GM19328 (cell line): ENCODE results near the gene TULP4.
A peak's percentile ranks its signal among the peaks of the same experiment; 100 is the strongest.

Experiments
- ATAC-seq: cut with Tn5 transposase; IDR thresholded peaks from one replicate; pipeline ENCODE4 v1.9.1; 2021; ENCODE audit warnings: mild to moderate bottlenecking, moderate library complexity; ENCODE audit not compliant: unreplicated experiment

TULP4 gene

GRCh38 chr6:158498362-158498761 is 186.1 kb downstream of the TULP4 start:
- no peak for ATAC-seq

- no peak for ATAC-seq
Measured at GRCh38 chr6:158499601-158500000, 187.3 kb downstream of the TULP4 start.

GRCh38 chr6:158500016-158500735 is 187.9 kb downstream of the TULP4 start:
- no peak for ATAC-seq

- no peak for ATAC-seq
Measured at GRCh38 chr6:158501360-158502262, 189.3 kb downstream of the TULP4 start.

GRCh38 chr6:158502263-158502950 is 190.1 kb downstream of the TULP4 start:
- ATAC-seq: no peak

- no peak for ATAC-seq
Measured at GRCh38 chr6:158503222-158503621, 191.0 kb downstream of the TULP4 start.

GRCh38 chr6:158503846-158504245 is 191.6 kb downstream of the TULP4 start:
- ATAC-seq: no peak

- no peak for ATAC-seq
Measured at GRCh38 chr6:158505194-158505593, 192.9 kb downstream of the TULP4 start.

GRCh38 chr6:158506601-158507000 is 194.3 kb downstream of the TULP4 start:
- no peak for ATAC-seq

GRCh38 chr6:158507174-158507573 is 194.9 kb downstream of the TULP4 start:
- ATAC-seq: no peak

GRCh38 chr6:158508450-158508849 is 196.2 kb downstream of the TULP4 start:
- ATAC-seq: no peak

- ATAC-seq: no peak
Measured at GRCh38 chr6:158509465-158509864, 197.2 kb downstream of the TULP4 start.

- ATAC-seq: no peak
Measured at GRCh38 chr6:158512809-158513208, 200.5 kb downstream of the TULP4 start.

- ATAC-seq: no peak
Measured at GRCh38 chr6:158514176-158514575, 201.9 kb downstream of the TULP4 start.

- no peak for ATAC-seq
Measured at GRCh38 chr6:158514991-158515390, 202.7 kb downstream of the TULP4 start.

GRCh38 chr6:158516098-158516497 is 203.8 kb downstream of the TULP4 start:
- ATAC-seq: no peak

- no peak for ATAC-seq
Measured at GRCh38 chr6:158517038-158517437, 204.8 kb downstream of the TULP4 start.

- ATAC-seq: no peak
Measured at GRCh38 chr6:158517581-158517980, 205.3 kb downstream of the TULP4 start.

- peak; percentile 71 for ATAC-seq
Measured at GRCh38 chr6:158518191-158519127, 206.2 kb downstream of the TULP4 start.

- ATAC-seq: no peak
Measured at GRCh38 chr6:158519300-158519699, 207.0 kb downstream of the TULP4 start.
